Measurements from ENCODE around the gene LITAF.

DNA sequence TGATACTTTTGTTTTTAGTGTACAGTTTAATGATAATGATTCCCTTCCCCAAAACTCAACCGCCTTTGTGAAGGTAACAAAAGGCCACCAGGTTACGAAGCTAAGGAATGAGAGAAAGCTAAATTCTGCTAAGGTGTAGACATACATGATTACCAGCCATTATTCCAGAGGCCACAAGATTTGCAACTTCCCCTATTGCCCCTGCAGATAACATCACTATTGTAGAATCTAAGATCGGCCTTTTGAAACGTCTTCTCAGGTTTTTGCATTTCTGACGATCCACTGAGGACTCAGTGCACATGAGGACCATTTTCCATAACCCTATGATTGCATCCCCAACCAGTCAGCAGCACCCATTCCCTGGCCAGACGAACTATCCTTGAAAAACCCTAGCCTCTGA, 47.6 kb upstream of the LITAF start:
- TF ChIP-seq, protein P1, sequence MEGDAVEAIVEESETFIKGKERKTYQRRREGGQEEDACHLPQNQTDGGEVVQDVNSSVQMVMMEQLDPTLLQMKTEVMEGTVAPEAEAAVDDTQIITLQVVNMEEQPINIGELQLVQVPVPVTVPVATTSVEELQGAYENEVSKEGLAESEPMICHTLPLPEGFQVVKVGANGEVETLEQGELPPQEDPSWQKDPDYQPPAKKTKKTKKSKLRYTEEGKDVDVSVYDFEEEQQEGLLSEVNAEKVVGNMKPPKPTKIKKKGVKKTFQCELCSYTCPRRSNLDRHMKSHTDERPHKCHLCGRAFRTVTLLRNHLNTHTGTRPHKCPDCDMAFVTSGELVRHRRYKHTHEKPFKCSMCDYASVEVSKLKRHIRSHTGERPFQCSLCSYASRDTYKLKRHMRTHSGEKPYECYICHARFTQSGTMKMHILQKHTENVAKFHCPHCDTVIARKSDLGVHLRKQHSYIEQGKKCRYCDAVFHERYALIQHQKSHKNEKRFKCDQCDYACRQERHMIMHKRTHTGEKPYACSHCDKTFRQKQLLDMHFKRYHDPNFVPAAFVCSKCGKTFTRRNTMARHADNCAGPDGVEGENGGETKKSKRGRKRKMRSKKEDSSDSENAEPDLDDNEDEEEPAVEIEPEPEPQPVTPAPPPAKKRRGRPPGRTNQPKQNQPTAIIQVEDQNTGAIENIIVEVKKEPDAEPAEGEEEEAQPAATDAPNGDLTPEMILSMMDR (optimal IDR thresholded peaks at IDR 0.05 in 1 of 3, IDR thresholded peaks at IDR 0.05 in 1 of 3, conservative IDR thresholded peaks at IDR 0.05 in 1 of 3; ENCODE audit: extremely low read depth in 1 of 3, insufficient read depth in 2 of 3, low read length in 3 of 3): no peak
- no peak for TF ChIP-seq EZH2 (IDR thresholded peaks at IDR 0.05; ENCODE audit: low read length)

Measured in keratinocyte (primary cell).